Measurements from ENCODE around the gene SMARCA2.

The SMARCA2 gene

DNA sequence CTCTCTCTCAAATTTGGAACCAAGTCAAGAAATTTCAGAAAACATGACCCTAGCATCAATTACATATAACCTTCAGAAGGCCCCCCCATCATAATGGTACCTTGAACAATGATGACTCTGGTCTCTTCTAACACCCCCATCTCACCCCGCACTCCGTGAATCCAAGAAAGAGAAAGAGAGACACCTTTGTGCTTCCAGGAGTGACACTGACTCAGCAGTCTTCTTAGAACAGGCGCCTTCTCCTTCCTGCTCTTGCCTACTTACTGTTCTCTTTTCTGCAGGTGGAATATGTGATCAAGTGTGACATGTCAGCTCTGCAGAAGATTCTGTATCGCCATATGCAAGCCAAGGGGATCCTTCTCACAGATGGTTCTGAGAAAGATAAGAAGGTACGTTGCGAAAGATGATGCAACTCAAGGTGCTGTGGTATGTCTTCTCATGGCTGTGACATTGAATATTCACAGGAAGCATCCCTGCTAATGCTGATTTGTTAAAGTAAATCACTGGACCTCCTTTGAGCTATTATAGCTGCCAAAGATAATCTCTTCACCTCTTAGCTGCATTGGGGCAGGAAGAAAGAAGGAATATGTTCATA lies 81.3 kb downstream of the SMARCA2 start:
- TF ChIP-seq, protein P1, sequence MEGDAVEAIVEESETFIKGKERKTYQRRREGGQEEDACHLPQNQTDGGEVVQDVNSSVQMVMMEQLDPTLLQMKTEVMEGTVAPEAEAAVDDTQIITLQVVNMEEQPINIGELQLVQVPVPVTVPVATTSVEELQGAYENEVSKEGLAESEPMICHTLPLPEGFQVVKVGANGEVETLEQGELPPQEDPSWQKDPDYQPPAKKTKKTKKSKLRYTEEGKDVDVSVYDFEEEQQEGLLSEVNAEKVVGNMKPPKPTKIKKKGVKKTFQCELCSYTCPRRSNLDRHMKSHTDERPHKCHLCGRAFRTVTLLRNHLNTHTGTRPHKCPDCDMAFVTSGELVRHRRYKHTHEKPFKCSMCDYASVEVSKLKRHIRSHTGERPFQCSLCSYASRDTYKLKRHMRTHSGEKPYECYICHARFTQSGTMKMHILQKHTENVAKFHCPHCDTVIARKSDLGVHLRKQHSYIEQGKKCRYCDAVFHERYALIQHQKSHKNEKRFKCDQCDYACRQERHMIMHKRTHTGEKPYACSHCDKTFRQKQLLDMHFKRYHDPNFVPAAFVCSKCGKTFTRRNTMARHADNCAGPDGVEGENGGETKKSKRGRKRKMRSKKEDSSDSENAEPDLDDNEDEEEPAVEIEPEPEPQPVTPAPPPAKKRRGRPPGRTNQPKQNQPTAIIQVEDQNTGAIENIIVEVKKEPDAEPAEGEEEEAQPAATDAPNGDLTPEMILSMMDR (IDR thresholded peaks at IDR 0.05): no peak
- TF ChIP-seq ZFX (IDR thresholded peaks at IDR 0.05; ENCODE audit: borderline replicate concordance): no peak
- no peak overlapping the region for H3K27ac ChIP-seq

DNA sequence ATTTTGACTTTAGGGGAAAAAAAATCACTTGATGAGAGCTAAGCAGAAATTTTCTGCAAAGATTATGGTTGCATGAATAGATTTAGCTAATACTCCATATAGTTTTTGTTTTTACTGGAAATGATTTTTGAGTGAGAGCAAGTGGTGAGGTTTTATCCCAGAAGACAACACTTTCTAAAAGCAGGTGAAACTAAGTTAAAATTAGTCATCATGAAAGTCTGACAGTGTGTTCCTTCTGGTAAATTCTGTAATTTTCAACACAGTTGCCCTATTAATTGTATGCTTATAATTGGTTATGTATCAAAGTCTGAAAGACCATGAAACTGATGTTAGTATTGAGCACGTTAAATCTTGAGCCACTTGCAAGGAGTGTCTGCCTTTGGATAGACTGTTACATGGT lies 91.5 kb downstream of the SMARCA2 start:
- TF ChIP-seq ZFX (IDR thresholded peaks at IDR 0.05; ENCODE audit: borderline replicate concordance): no peak
- TF ChIP-seq, protein P1 (IDR thresholded peaks at IDR 0.05): no peak

DNA sequence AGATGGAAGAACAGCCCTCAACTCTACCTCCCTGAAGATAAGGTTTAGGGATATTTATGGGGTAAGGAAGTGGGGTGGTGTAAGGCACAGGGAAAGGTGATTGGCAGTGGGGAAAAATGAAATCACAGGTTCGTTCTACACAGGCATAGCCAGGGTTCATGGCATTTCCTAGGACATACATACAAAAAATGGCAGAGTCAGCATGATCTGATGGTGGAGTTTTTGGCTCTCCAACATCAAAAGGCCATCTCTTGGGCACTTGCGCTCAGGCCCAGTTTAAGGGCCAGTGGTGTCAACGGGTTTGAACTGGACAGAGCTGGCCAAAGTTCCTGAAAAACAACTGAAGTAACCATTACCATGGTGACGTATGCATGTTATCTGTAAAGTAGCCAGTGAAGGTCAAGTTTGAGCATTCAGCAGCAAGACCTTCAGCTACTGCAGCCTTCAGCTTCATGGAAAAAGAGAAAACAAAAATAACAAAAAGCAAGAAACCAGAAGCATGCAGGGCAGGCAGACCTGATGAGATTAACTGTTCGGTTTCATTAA lies 92.8 kb downstream of the SMARCA2 start:
- TF ChIP-seq, protein P1 (IDR thresholded peaks at IDR 0.05): no peak
- TF ChIP-seq ZFX (IDR thresholded peaks at IDR 0.05; ENCODE audit: borderline replicate concordance): no peak
- H3K27ac ChIP-seq: no peak overlapping the region

More for the DNA sequence above, 91.5 kb downstream of the SMARCA2 start:
- no peak overlapping the region for H3K27ac ChIP-seq

DNA sequence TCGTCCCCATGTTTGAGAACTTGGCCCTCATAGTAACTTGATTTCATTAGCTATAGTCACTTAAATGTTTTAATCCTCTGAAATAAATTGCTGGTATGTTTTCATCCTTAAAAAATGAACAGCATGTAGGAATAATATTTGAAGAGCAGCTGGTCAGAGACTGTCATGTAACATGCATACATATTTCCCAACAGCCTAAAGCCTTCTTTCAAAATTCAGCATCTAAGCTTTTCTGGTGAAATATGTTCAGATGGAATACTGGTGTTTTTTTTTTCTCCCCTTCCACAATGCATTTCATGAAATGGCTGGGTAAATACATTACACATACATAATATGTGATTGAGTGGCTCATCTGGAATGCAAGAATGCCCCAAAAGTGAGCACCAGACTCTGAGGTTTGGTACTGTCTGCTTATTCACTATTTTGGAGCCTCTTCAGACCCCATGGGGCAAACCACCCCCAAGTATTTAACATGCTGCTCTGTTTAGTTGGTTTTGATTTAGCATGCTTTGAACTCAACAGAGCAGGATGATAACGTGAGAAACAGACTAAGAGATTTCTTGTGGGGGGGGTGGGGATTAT lies 94.0 kb downstream of the SMARCA2 start:
- TF ChIP-seq, protein P1 (IDR thresholded peaks at IDR 0.05): no peak
- TF ChIP-seq ZFX (IDR thresholded peaks at IDR 0.05; ENCODE audit: borderline replicate concordance): no peak
- no peak overlapping the region for H3K27ac ChIP-seq

DNA sequence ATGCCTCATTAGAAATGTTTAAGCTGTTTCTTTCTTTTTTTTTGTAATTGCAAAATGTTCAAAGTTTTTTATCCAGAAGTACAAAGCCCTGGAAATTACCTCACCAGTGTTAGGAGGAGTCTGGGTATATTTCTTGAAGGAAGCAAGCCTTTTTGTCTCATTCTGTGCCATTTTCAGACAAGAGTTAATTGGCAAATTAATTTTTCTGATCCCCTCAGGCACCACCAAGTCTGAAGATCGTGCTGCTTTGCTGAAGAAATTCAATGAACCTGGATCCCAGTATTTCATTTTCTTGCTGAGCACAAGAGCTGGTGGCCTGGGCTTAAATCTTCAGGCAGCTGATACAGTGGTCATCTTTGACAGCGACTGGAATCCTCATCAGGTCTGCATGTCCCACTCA lies 94.9 kb downstream of the SMARCA2 start:
- no peak for TF ChIP-seq ZFX (IDR thresholded peaks at IDR 0.05; ENCODE audit: borderline replicate concordance)
- TF ChIP-seq, protein P1 (IDR thresholded peaks at IDR 0.05): no peak
- H3K27ac ChIP-seq: no peak overlapping the region

DNA sequence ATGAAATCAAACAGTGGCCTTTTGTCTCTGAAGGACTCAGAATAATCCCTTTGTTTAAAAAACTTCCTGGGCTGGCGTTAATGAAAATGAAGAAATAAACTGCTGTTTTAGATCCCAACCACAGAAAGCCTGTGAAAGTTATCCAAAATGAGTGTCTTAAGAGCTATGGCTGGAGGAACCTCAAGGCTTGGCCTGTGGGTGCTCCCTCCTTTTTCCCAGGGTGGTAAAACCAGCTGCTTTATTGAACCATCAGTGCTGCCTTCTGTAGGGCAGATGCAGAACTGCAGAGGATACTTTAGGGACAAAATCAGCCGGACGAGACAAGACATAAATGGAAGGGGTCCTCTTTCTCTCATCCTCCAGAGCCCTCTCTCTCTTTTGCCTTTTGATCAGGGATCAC lies 100.9 kb downstream of the SMARCA2 start:
- TF ChIP-seq ZFX (IDR thresholded peaks at IDR 0.05; ENCODE audit: borderline replicate concordance): no peak
- TF ChIP-seq, protein P1 (IDR thresholded peaks at IDR 0.05): peak; percentile 47
- no peak overlapping the region for H3K27ac ChIP-seq

DNA sequence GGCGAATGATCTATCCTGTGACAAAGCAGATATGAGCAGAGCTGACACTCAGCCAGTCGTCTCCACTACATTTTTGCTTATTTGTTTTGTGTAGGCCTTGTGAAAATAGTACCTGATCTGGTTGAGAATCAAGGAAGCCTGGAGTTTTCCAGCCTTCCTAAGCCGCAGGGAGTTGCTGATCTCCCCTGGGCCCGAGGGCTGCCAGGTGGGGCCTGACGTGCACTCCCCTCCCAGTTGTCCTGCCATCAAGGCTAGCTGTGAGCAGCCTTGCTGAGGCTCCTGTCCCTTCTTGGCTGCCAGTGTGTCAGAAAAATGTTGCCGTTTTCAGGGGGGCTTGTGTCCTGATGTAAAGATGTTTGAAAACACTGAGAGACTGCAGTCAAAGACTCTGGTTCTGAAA lies 102.4 kb downstream of the SMARCA2 start:
- TF ChIP-seq ZFX (IDR thresholded peaks at IDR 0.05; ENCODE audit: borderline replicate concordance): no peak
- TF ChIP-seq, protein P1 (IDR thresholded peaks at IDR 0.05): no peak
- H3K27ac ChIP-seq: no peak overlapping the region
